GM12891 (cell line): Measurements from ENCODE around the gene FBXO33.
"Not testable (repeated sequence)": the region's sequence is repeated elsewhere in the genome, so short reads cannot be mapped to it uniquely, and the experiment has no call there.

Experiments used
- POLR2A ChIP-seq: IDR thresholded peaks from 2 replicates; pipeline ENCODE4 v1.6.1; 2011; ENCODE audit warnings: low read depth, low read length, control low read depth
- POLR2AphosphoS5 ChIP-seq: IDR thresholded peaks from 2 replicates; pipeline ENCODE4 v1.6.1; 2011; ENCODE audit warnings: low read depth, low read length, control low read depth
- TAF1 ChIP-seq: IDR thresholded peaks from 2 replicates; pipeline ENCODE4 v1.6.1; 2011; ENCODE audit warnings: low read depth, low read length, control low read depth

GRCh38 chr14:39361556-39361955, 70.7 kb downstream of the FBXO33 start:
- not testable (repeated sequence) for TF ChIP-seq TAF1, POLR2A, POLR2AphosphoS5
